HepG2 (cell line): ENCODE results near the gene FNIP2. TPM values are rescaled to one million over a fixed set of nuclear protein-coding genes. Genes with fewer than 3 reads are reported as not detected.
"Not testable (repeated sequence)": the region's sequence is repeated elsewhere in the genome, so short reads cannot be mapped to it uniquely, and the experiment has no call there.

Experiments
- ATAC-seq: fragments of 200-7000 bp; cut with Tn5 transposase; 3 replicates; pipeline ENCODE4 v1.9.1; 2020; ENCODE audit warnings: mild to moderate bottlenecking, moderate library complexity
- BruUV-seq: library from RNA; stranded (reverse); fragments of 400-500 nt; replicated peaks from 2 replicates; lab custom pipeline; 2021; lab: Mats Ljungman, UMichigan
- CTCF ChIA-PET: fragments of 300-600 bp; formaldehyde crosslinking; extraction: SDS; loops from one replicate; lab custom pipeline; 2021; ENCODE audit warnings: low total read pairs, inconsistent platforms, low intra/inter-chr PET ratio; lab: Yijun Ruan, JAX
- POLR2A ChIA-PET: fragments of 350-600 bp; sonication (Branson Sonifier 250); formaldehyde crosslinking; loops from one replicate; lab custom pipeline; 2020; ENCODE audit warnings: antibody characterized with exemption, inconsistent platforms; lab: Yijun Ruan, JAX
- DNase-seq: peaks from one replicate; pipeline ENCODE4 v3.0.0-alpha.2; 2015; ENCODE audit warnings: low spot score
- FAIRE-seq: peaks from 3 replicates; lab custom pipeline; 2011; peaks lifted over from hg19 to GRCh38; lab: Jason Lieb, UNC
- H2AFZ ChIP-seq: one replicate; pipeline ENCODE4 v1.6.1; 2011; ENCODE audit warnings: low read length, inconsistent platforms
- H3K27ac ChIP-seq: fragments of 300-600 bp; 3 replicates; pipeline ENCODE4 v1.8.0; 2011; ENCODE audit warnings: mixed run types, mild to moderate bottlenecking, mixed read lengths, low read length, inconsistent platforms; ENCODE audit not compliant: insufficient read depth; ENCODE audit errors: extremely low read length
- H3K27me3 ChIP-seq, 2 experiments: fragments of 200-600 bp in 1 of 2; 2 replicates in 1 of 2; 3 replicates in 1 of 2; pipeline versions ENCODE4 v1.6.0 to v1.8.0; 2011; ENCODE audit warnings: low read length in 2 of 2, mild to moderate bottlenecking in 2 of 2, moderate library complexity in 2 of 2, inconsistent platforms in 1 of 2; ENCODE audit not compliant: insufficient read depth in 2 of 2, control insufficient read depth in 1 of 2
- H3K36me3 ChIP-seq, 2 experiments: fragments of 200-600 bp in 1 of 2; replicated peaks in 1 of 2; 2 replicates in 1 of 2; 3 replicates in 1 of 2; pipeline versions ENCODE4 v1.5.1 to v1.8.0; 2011; ENCODE audit warnings: low read length in 2 of 2, inconsistent platforms in 1 of 2; ENCODE audit not compliant: insufficient read depth in 2 of 2, control insufficient read depth in 1 of 2
- H3K4me1 ChIP-seq: 2 replicates; pipeline ENCODE4 v1.5.1; 2012; ENCODE audit warnings: low read length, inconsistent platforms; ENCODE audit not compliant: insufficient read depth
- H3K4me2 ChIP-seq: 2 replicates; pipeline ENCODE4 v1.6.0; 2011; ENCODE audit warnings: low read depth, low read length, inconsistent platforms
- H3K4me3 ChIP-seq, 3 experiments: fragments of 200-600 bp in 1 of 3; sonication (generic), shearing (Covaris generic) in 1 of 3; replicated peaks in 1 of 3; 2 replicates each; pipeline ENCODE4 v1.5.1; 2011 to 2016; ENCODE audit warnings: low read length in 3 of 3, inconsistent platforms in 2 of 3, low read depth in 2 of 3, mild to moderate bottlenecking in 2 of 3, control low read depth in 1 of 3, mixed read lengths in 1 of 3; ENCODE audit not compliant: insufficient read depth in 1 of 3
- H3K79me2 ChIP-seq: one replicate; pipeline ENCODE4 v1.6.1; 2011; ENCODE audit warnings: low read length, inconsistent platforms; ENCODE audit not compliant: insufficient read depth
- H3K9ac ChIP-seq: 2 replicates; pipeline ENCODE4 v1.6.0; 2011; ENCODE audit warnings: mild to moderate bottlenecking, low read depth, low read length, inconsistent platforms; ENCODE audit not compliant: insufficient read depth
- H3K9me3 ChIP-seq: 2 replicates; pipeline ENCODE4 v1.5.1; 2012; ENCODE audit warnings: mild to moderate bottlenecking, low read length
- H4K20me1 ChIP-seq: 2 replicates; pipeline ENCODE4 v1.6.0; 2011; ENCODE audit warnings: inconsistent platforms, mild to moderate bottlenecking, low read length, moderate library complexity; ENCODE audit not compliant: insufficient read depth
- DR1 ChIP-seq: sonication (generic); formaldehyde crosslinking; IDR thresholded peaks from 2 replicates; pipeline ENCODE4 v1.8.0; 2021; ENCODE audit warnings: mild to moderate bottlenecking, missing genetic modification reagents, inconsistent platforms
- FOXP1 ChIP-seq, 2 experiments: fragments of 450-650 bp in 1 of 2; IDR thresholded peaks; 2 replicates each; pipeline ENCODE4 v1.6.1; 2017 to 2018; ENCODE audit warnings: antibody characterized with exemption in 1 of 2
- GATAD2A ChIP-seq: IDR thresholded peaks from 2 replicates; pipeline ENCODE4 v1.6.1; 2016
- HNRNPUL1 ChIP-seq: fragments of 200-400 bp; formaldehyde crosslinking; IDR thresholded peaks from 2 replicates; pipeline ENCODE4 v1.6.1; 2017; ENCODE audit warnings: low read depth, mild to moderate bottlenecking, low read length, moderate library complexity
- SRSF9 ChIP-seq: fragments of 200-400 bp; formaldehyde crosslinking; IDR thresholded peaks from 2 replicates; pipeline ENCODE4 v1.6.1; 2018; ENCODE audit warnings: borderline replicate concordance, mild to moderate bottlenecking, low read depth, low read length; ENCODE audit not compliant: insufficient read depth, poor library complexity, severe bottlenecking
- SRY ChIP-seq: sonication (generic); formaldehyde crosslinking; IDR thresholded peaks from 2 replicates; pipeline ENCODE4 v1.8.0; 2022; ENCODE audit warnings: mild to moderate bottlenecking, missing genetic modification reagents
- SYNCRIP ChIP-seq: fragments of 200-400 bp; formaldehyde crosslinking; IDR thresholded peaks from 2 replicates; pipeline ENCODE4 v1.6.1; 2018; ENCODE audit warnings: mild to moderate bottlenecking, low read depth, low read length; ENCODE audit not compliant: insufficient read depth
- UBTF ChIP-seq: sonication (generic); formaldehyde crosslinking; IDR thresholded peaks from 2 replicates; pipeline ENCODE4 v1.4.0; 2020; ENCODE audit warnings: mild to moderate bottlenecking, missing genetic modification reagents
- ZNF20 ChIP-seq: sonication (generic); formaldehyde crosslinking; IDR thresholded peaks from 2 replicates; pipeline ENCODE4 v1.4.0; 2020; ENCODE audit warnings: mild to moderate bottlenecking, moderate library complexity, missing genetic modification reagents
- ZNF354B ChIP-seq: sonication (generic); formaldehyde crosslinking; IDR thresholded peaks from 2 replicates; pipeline ENCODE4 v1.8.0; 2022; ENCODE audit warnings: mild to moderate bottlenecking, missing genetic modification reagents
- ZNF484 ChIP-seq: sonication (generic); formaldehyde crosslinking; IDR thresholded peaks from 2 replicates; pipeline ENCODE4 v1.5.1; 2020; ENCODE audit warnings: mild to moderate bottlenecking, low read depth, missing genetic modification reagents, borderline replicate concordance
- ZNF562 ChIP-seq: sonication (generic); formaldehyde crosslinking; IDR thresholded peaks from 2 replicates; pipeline ENCODE4 v1.8.0; 2022; ENCODE audit warnings: missing genetic modification reagents, borderline replicate concordance
- ZNF576 ChIP-seq: sonication (generic); formaldehyde crosslinking; IDR thresholded peaks from 2 replicates; pipeline ENCODE4 v1.4.0; 2020; ENCODE audit warnings: mild to moderate bottlenecking, missing genetic modification reagents
- ZZZ3 ChIP-seq: sonication (generic); formaldehyde crosslinking; IDR thresholded peaks from 2 replicates; pipeline ENCODE4 v1.4.0; 2020; ENCODE audit warnings: missing genetic modification reagents, mild to moderate bottlenecking, borderline replicate concordance
- WGBS: methylation state at CpG from one replicate; pipeline ENCODE4 v1.1.6; 2017; ENCODE audit warnings: low lambda C conversion rate; 5-methylcytosine and 5-hydroxymethylcytosine counted together
- in situ Hi-C: cut with HindIII; loops from 2 replicates; pipeline ENCODE4 v1.10.0; 2017; ENCODE audit warnings: low pct_unique_long_range_greater_than_20kb; ENCODE audit not compliant: extremely low pct_ligation_motif_present
- intact Hi-C: fragments of 100-400 bp; cut with micrococcal nuclease; formaldehyde crosslinking; loops from one replicate; pipeline ENCODE4 v1.10.0; 2022; ENCODE audit not compliant: unreplicated experiment
- polyA plus RNA-seq, 8 experiments: library from polyadenylated mRNA; depleted of rRNA in 3 of 8; stranded (reverse) in 7 of 8; unstranded in 1 of 8; fragments of >200 nt; fragmentation: Illumina TruSeq in 4 of 8; extraction: Trizol in 4 of 8; gene quantifications; 2 replicates each; pipeline versions ENCODE4 v1.2.1 to v1.2.3, GENCODE V29; 2011 to 2016; ENCODE audit warnings: low read depth in 4 of 8, missing spikeins in 1 of 8, mixed read lengths in 1 of 8; ENCODE audit not compliant: insufficient read depth in 1 of 8
- total RNA-seq, 5 experiments: library from RNA; depleted of rRNA; stranded (reverse); fragments of >200 nt; fragmentation: Illumina TruSeq; extraction: Trizol; gene quantifications; 2 replicates each; pipeline ENCODE4 v1.2.3, GENCODE V29; 2016; ENCODE audit warnings: low read depth in 1 of 5

The FNIP2 gene
- total and polyA plus RNA-seq, 2 of the 13 experiments (the other 11 are each of a cell fraction or from before 2014, with no cell fraction given): 15.5 to 21.0 TPM

GRCh38 chr4:158809208-158809607 lies 40.4 kb downstream of the FNIP2 start:
- POLR2A ChIA-PET, H3K36me3 ChIP-seq, H2AFZ ChIP-seq, FAIRE-seq, H3K4me2 ChIP-seq, intact Hi-C loops, H3K9ac ChIP-seq, H4K20me1 ChIP-seq, in situ Hi-C loops, CTCF ChIA-PET, H3K4me3 ChIP-seq, BruUV-seq, ATAC-seq, H3K27ac ChIP-seq, H3K9me3 ChIP-seq, H3K27me3 ChIP-seq, DNase-seq: not testable (repeated sequence)
- WGBS: 98% methylated on average over 4 of the region's 4 CpGs
- H3K4me1 ChIP-seq: peaks cover 78% of the 10 kb centered on the region
- peaks cover 81% of the 10 kb centered on the region for H3K79me2 ChIP-seq

- H3K79me2 ChIP-seq: peaks cover 82% of the 10 kb centered on the region
Measured at GRCh38 chr4:158809611-158810486, 41.0 kb downstream of the FNIP2 start.

More at GRCh38 chr4:158809611-158810486, 41.0 kb downstream of the FNIP2 start:
- ChIA-PET POLR2A (no interaction called here), CTCF (no interaction called here)
- FAIRE-seq (no peak), DNase-seq (no peak), ATAC-seq (no peak)
- peaks cover 84% of the 10 kb centered on the region for H3K4me1 ChIP-seq
- BruUV-seq: no TSS peak
- in situ Hi-C loops: no loop called here
- H2AFZ ChIP-seq: no peak overlapping the region
- 97% methylated on average over 6 of the region's 6 CpGs for WGBS
- no peak overlapping the region for H3K4me3 ChIP-seq
- no peaks in the 10 kb centered on the region for H4K20me1 ChIP-seq
- no peaks in the 10 kb centered on the region for H3K36me3 ChIP-seq
- intact Hi-C loops: no loop called here
- H3K9ac ChIP-seq: no peak overlapping the region
- H3K27me3 ChIP-seq: no peaks in the 10 kb centered on the region
- H3K9me3 ChIP-seq: no peaks in the 10 kb centered on the region
- H3K4me2 ChIP-seq: no peak overlapping the region
- no peak overlapping the region for H3K27ac ChIP-seq
- TF ChIP-seq ZNF20 (CRISPR knock-in tag) (no peak), ZNF576 (CRISPR knock-in tag) (no peak), UBTF (CRISPR knock-in tag) (no peak), FOXP1 (IDR thresholded peaks at IDR 0.05) (no peak), FOXP1 (CRISPR knock-in tag; IDR thresholded peaks at IDR 0.05) (no peak), ZZZ3 (no peak), ZNF484 (CRISPR knock-in tag) (no peak), ZNF354B (CRISPR knock-in tag) (no peak), DR1 (CRISPR knock-in tag) (no peak), SRY (CRISPR knock-in tag) (no peak), GATAD2A (CRISPR knock-in tag) (no peak), SRSF9 (no peak), HNRNPUL1 (no peak), ZNF562 (CRISPR knock-in tag) (no peak), SYNCRIP (no peak)
